ENCODE data around the gene FMN1.

FMN1 gene

GRCh38 chr15:32735989-32736700 lies 458.4 kb downstream of the FMN1 start:
- no peak overlapping the region for H3K27ac Mint-ChIP-seq
- H3K36me3 Mint-ChIP-seq (ENCODE audit: low read depth) = peaks cover 84% of the 10 kb centered on the region
- peaks cover 21% of the 10 kb centered on the region for H3K4me1 Mint-ChIP-seq
- peaks cover 3% of the 10 kb centered on the region for H3K27me3 Mint-ChIP-seq (ENCODE audit: low read depth, poor library complexity)
- peaks cover 67% of the 10 kb centered on the region for H3K9me3 Mint-ChIP-seq
- H3K4me3 Mint-ChIP-seq = no peak overlapping the region
- no peak for DNase-seq
- TF ChIP-seq, protein P1, sequence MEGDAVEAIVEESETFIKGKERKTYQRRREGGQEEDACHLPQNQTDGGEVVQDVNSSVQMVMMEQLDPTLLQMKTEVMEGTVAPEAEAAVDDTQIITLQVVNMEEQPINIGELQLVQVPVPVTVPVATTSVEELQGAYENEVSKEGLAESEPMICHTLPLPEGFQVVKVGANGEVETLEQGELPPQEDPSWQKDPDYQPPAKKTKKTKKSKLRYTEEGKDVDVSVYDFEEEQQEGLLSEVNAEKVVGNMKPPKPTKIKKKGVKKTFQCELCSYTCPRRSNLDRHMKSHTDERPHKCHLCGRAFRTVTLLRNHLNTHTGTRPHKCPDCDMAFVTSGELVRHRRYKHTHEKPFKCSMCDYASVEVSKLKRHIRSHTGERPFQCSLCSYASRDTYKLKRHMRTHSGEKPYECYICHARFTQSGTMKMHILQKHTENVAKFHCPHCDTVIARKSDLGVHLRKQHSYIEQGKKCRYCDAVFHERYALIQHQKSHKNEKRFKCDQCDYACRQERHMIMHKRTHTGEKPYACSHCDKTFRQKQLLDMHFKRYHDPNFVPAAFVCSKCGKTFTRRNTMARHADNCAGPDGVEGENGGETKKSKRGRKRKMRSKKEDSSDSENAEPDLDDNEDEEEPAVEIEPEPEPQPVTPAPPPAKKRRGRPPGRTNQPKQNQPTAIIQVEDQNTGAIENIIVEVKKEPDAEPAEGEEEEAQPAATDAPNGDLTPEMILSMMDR (IDR thresholded peaks at IDR 0.05) = no peak

DNA sequence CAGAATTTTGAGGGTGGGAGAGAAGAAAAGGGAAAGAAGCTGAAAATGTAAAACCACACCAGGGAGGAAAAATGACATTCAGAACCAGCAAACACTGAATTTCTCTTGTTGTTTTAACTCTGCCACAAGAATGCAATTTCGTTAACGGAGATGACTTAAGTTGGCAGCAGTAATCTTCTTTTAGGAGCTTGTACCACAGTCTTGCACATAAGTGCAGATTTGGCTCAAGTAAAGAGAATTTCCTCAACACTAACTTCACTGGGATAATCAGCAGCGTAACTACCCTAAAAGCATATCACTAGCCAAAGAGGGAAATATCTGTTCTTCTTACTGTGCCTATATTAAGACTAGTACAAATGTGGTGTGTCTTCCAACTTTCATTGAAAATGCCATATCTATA lies 461.2 kb downstream of the FMN1 start:
- TF ChIP-seq, protein P1 (IDR thresholded peaks at IDR 0.05) = no peak
- Mint-ChIP-seq H3K4me1 (peaks cover 48% of the 10 kb centered on the region), H3K4me3 (no peak overlapping the region), H3K36me3 (ENCODE audit: low read depth) (peaks cover 93% of the 10 kb centered on the region), H3K27me3 (ENCODE audit: low read depth, poor library complexity) (peaks cover 3% of the 10 kb centered on the region), H3K9me3 (peaks cover 63% of the 10 kb centered on the region), H3K27ac (no peak overlapping the region)
- DNase-seq = no peak

DNA sequence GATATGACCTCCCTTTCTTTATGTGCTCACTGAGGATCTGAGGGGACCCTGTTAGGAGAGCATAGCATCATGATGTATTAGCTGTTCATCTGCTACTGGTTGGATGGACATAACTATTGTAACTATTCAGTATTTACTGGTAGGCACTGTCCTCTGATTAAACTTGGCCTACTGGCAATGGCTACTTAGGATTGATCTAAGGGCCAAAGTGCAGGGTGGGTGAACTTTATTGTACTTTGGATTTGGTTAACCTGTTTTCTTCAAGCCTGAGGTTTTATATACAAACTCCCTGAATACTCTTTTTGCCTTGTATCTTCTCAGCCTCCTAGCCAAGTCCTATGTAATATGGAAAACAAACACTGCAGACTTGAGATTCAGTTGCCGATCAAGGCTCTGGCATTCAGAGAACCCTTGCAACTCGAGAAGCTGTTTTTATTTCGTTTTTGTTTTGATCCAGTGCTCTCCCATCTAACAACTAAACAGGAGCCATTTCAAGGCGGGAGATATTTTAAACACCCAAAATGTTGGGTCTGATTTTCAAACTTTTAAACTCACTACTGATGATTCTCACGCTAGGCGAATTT lies 461.8 kb downstream of the FMN1 start:
- Mint-ChIP-seq H3K36me3 (ENCODE audit: low read depth) (peaks cover 99% of the 10 kb centered on the region), H3K27ac (peak overlapping the region; percentile 63), H3K27me3 (ENCODE audit: low read depth, poor library complexity) (peaks cover 3% of the 10 kb centered on the region), H3K4me3 (no peak overlapping the region), H3K9me3 (peaks cover 68% of the 10 kb centered on the region), H3K4me1 (peaks cover 48% of the 10 kb centered on the region)
- TF ChIP-seq, protein P1 (IDR thresholded peaks at IDR 0.05) = no peak
- DNase-seq = no peak

DNA sequence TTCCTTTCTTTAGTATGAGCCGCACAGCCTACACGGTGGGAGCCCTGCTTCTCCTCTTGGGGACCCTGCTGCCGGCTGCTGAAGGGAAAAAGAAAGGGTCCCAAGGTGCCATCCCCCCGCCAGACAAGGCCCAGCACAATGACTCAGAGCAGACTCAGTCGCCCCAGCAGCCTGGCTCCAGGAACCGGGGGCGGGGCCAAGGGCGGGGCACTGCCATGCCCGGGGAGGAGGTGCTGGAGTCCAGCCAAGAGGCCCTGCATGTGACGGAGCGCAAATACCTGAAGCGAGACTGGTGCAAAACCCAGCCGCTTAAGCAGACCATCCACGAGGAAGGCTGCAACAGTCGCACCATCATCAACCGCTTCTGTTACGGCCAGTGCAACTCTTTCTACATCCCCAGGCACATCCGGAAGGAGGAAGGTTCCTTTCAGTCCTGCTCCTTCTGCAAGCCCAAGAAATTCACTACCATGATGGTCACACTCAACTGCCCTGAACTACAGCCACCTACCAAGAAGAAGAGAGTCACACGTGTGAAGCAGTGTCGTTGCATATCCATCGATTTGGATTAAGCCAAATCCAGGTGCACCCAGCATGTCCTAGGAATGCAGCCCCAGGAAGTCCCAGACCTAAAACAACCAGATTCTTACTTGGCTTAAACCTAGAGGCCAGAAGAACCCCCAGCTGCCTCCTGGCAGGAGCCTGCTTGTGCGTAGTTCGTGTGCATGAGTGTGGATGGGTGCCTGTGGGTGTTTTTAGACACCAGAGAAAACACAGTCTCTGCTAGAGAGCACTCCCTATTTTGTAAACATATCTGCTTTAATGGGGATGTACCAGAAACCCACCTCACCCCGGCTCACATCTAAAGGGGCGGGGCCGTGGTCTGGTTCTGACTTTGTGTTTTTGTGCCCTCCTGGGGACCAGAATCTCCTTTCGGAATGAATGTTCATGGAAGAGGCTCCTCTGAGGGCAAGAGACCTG lies 463.5 kb downstream of the FMN1 start:
- Mint-ChIP-seq H3K4me3 (peak overlapping the region; percentile 34), H3K27me3 (ENCODE audit: low read depth, poor library complexity) (peaks cover 3% of the 10 kb centered on the region), H3K9me3 (peaks cover 69% of the 10 kb centered on the region), H3K4me1 (peaks cover 48% of the 10 kb centered on the region), H3K36me3 (ENCODE audit: low read depth) (peaks cover 100% of the 10 kb centered on the region), H3K27ac (no peak overlapping the region)
- TF ChIP-seq, protein P1 (IDR thresholded peaks at IDR 0.05) = no peak
- peak; percentile 53 for DNase-seq

DNA sequence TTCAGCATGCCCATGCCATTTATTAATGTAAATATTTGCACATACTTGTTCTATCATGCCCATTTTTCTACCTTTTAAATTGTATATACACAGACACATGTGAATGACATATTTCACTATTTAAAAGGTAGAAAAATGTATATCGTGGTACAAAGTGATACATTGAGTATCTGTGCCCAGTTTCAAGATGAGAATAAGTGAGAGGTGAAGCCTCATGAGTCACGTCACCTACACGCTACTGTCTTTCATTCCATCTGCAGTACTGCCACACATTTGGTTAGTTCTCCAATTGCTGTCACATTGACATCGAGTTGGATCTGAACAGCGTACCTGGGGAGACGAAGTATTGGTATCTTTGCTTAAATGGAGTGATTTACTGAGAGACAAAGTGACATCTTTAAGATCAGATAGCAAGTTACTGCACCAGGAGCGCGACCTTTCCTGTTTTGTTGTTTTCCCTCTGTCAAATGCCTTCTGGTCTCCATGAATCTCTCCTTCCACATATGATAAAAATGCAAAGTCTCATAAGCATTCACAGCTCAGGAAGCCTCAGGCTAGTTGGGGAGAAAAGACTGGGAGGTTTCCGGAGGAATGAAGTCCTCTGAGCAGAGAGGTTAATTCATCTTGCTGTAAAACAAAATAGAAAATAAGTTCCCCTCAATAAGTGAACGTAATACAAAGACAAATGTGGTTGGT lies 464.7 kb downstream of the FMN1 start:
- Mint-ChIP-seq H3K27me3 (ENCODE audit: low read depth, poor library complexity) (no peaks in the 10 kb centered on the region), H3K4me3 (peak overlapping the region; percentile 2), H3K4me1 (peaks cover 48% of the 10 kb centered on the region), H3K9me3 (peaks cover 73% of the 10 kb centered on the region), H3K27ac (peak overlapping the region; percentile 2), H3K36me3 (ENCODE audit: low read depth) (peaks cover 100% of the 10 kb centered on the region)
- TF ChIP-seq, protein P1 (IDR thresholded peaks at IDR 0.05) = no peak
- DNase-seq = no peak

Data from nephron progenitor cell (in vitro differentiated cells).